Spleen (tissue), 7 donors: ENCODE measurements around the gene ME3.

Experiments
- CTCF ChIP-seq, 11 experiments: fragments of 200-600 bp in 7 of 11; fragments of 450-650 bp in 4 of 11; sonication (generic) in 4 of 11; IDR thresholded peaks in 8 of 11; conservative IDR thresholded peaks in 3 of 11; 1 replicate in 7 of 11; 2 replicates in 4 of 11; pipeline versions ENCODE4 v1.4.0 to v1.8.0; 2016 to 2021; ENCODE audit warnings: antibody characterized with exemption in 11 of 11, inconsistent platforms in 4 of 11, mild to moderate bottlenecking in 1 of 11
- POLR2A ChIP-seq, 3 donors: fragments of 450-650 bp; IDR thresholded peaks; one replicate each; pipeline ENCODE4 v1.5.1; 2017; ENCODE audit warnings: antibody characterized with exemption in 3 of 3, mild to moderate bottlenecking in 1 of 3
- POLR2AphosphoS5 ChIP-seq, 3 donors: sonication (generic); formaldehyde crosslinking; IDR thresholded peaks; one replicate each; pipeline ENCODE4 v1.5.1; 2017; ENCODE audit warnings: antibody characterized with exemption in 3 of 3
- donor health status: DM: no; HTN: no; CAD: no; lungs with moderate emphysema.
- donor health status: DM: no; HTN: no; CAD: no.
- donor health status: DM: no; HTN: no; CAD: no.

GRCh38 chr11:86637988-86638387 lies 34.4 kb downstream of the ME3 start:
- TF ChIP-seq POLR2AphosphoS5 (IDR thresholded peaks at IDR 0.05) (no peak), CTCF (IDR thresholded peaks at IDR 0.05 in 8 of 11, conservative IDR thresholded peaks at IDR 0.05 in 3 of 11) (no peak), POLR2A (IDR thresholded peaks at IDR 0.05) (no peak)
